Activated T-cell treated with anti-CD3 and anti-CD28 coated beads, Interleukin-2, amount 50 U/mL, for 72 hours (primary cell): ENCODE measurements around the gene CHMP1A. TPM values are rescaled to one million over a fixed set of nuclear protein-coding genes. Genes with fewer than 3 reads are reported as not detected.

Source experiments
- ATAC-seq, 2 donors: fragments of 150-1000 bp; cut with Tn5 transposase; replicated peaks in 1 of 2; 2 replicates each; pipeline ENCODE4 v1.10.0; 2021; ENCODE audit warnings: moderate library complexity in 2 of 2, mild to moderate bottlenecking in 1 of 2
- DNase-seq, 2 donors: peaks; one replicate each; pipeline ENCODE4 v3.0.0; 2021 to 2022; ENCODE audit warnings: mixed read lengths in 1 of 2
- H3K27ac Mint-ChIP-seq: one replicate; pipeline ENCODE4 v1.8.0; 2022; ENCODE audit warnings: mild to moderate bottlenecking, moderate library complexity, mixed read lengths
- H3K27me3 Mint-ChIP-seq: one replicate; pipeline ENCODE4 v1.8.0; 2022; ENCODE audit warnings: low read depth, mixed read lengths
- H3K36me3 Mint-ChIP-seq, 2 donors: one replicate each; pipeline ENCODE4 v1.8.0; 2022; ENCODE audit warnings: mixed read lengths in 2 of 2, mild to moderate bottlenecking in 1 of 2; ENCODE audit not compliant: insufficient read depth in 2 of 2
- H3K4me1 Mint-ChIP-seq: one replicate; pipeline ENCODE4 v1.8.0; 2022; ENCODE audit warnings: low read depth, mixed read lengths
- H3K4me3 Mint-ChIP-seq, 2 donors: one replicate each; pipeline ENCODE4 v1.8.0; 2022; ENCODE audit warnings: mild to moderate bottlenecking in 2 of 2, mixed read lengths in 2 of 2, moderate library complexity in 2 of 2
- H3K9me3 Mint-ChIP-seq, 2 donors: one replicate each; pipeline ENCODE4 v1.8.0; 2022; ENCODE audit warnings: mixed read lengths in 2 of 2
- total RNA-seq, 2 donors: library from RNA; stranded (reverse); gene quantifications; one replicate each; pipeline ENCODE4 v1.2.3, GENCODE V29; 2022

CHMP1A gene
- total RNA-seq, 2 donors from 2014 or later: 65.0 to 68.1 TPM

- Mint-ChIP-seq H3K4me3 (no peak overlapping the region), H3K4me1 (peaks cover 29% of the 10 kb centered on the region), H3K9me3 (no peaks in the 10 kb centered on the region), H3K27me3 (no peaks in the 10 kb centered on the region), H3K27ac (no peak overlapping the region), H3K36me3 (peaks cover 5 to 12% of the 10 kb centered on the region in 2 donors)
- no peak for ATAC-seq
- DNase-seq: no peak
These were observed 3.7 kb upstream of the CHMP1A start for GRCh38 chr16:89661215-89661614.

DNA sequence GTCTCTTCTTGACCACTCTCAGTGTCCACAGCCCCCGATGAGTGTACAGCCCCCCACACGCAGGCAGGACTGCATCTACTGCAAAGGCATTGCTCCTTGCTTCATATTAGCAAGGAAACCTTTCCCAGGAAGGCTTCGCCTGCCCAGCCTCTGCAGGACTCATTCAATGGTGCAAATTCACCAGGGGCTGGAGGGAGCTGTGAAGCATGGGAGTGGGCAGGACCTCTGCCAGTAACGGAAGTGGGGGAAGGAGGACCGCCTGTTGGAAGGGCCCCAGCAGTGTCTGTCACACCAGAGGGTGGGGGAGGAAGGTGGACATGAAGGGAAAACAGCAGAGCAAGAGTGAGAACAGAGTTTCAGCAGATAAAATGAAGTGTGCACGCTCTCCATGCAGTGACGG, 2.6 kb upstream of the CHMP1A start:
- H3K36me3 Mint-ChIP-seq: peaks cover 5 to 11% of the 10 kb centered on the region in 2 donors
- ATAC-seq (no peak), DNase-seq (no peak)
- no peaks in the 10 kb centered on the region for H3K27me3 Mint-ChIP-seq
- H3K4me1 Mint-ChIP-seq: peaks cover 35% of the 10 kb centered on the region
- H3K27ac Mint-ChIP-seq: no peak overlapping the region
- H3K9me3 Mint-ChIP-seq: no peaks in the 10 kb centered on the region
- H3K4me3 Mint-ChIP-seq: no peak overlapping the region

GRCh38 chr16:89658221-89658879, 842 bp upstream of the CHMP1A start:
- Mint-ChIP-seq H3K9me3 (no peaks in the 10 kb centered on the region), H3K4me1 (peaks cover 40% of the 10 kb centered on the region), H3K27ac (peak overlapping the region; percentile 24), H3K36me3 (peaks cover 3 to 12% of the 10 kb centered on the region in 2 donors), H3K27me3 (no peaks in the 10 kb centered on the region), H3K4me3 (peak overlapping the region; percentile 91 to 96)
- DNase-seq: peak; percentile 33 to 51
- ATAC-seq: peak in 1 of 2 donors; percentile 37

DNA sequence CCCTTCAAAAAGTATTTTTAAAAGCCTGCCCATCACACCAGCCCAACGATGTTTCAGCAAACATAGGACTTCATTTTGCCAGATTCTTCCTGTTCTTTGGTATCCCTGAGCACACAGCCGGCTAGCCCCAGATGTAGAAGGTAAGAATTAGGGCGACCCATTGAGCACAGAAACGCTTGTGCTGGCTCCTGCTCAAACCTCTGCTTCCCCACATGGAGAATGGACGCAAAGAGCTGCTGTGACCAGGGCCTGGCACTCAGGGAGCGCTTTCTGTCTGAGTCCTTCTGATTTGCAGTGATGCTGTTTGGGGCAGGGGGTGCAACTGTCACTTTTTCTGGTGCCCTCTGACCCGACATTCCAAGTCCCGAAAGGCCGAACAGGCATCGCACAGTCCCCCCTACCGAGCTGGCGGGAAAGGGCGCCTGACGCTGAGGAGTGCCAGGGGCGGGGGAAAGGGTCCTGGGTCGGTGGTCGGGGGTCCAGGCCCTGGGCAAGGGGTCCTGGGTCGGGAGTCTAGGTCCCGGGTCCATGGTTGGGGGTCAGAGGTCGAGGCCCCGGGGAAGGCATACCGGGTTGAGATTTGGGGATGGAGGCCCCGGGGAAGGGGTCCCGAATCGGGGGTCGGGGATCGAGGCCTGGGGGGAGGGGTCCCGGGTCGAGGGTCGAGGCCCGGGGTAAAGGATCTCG, 930 bp downstream of the CHMP1A start:
- no peak for ATAC-seq
- DNase-seq: no peak
- Mint-ChIP-seq H3K4me1 (peaks cover 40% of the 10 kb centered on the region), H3K9me3 (no peaks in the 10 kb centered on the region), H3K27ac (peak overlapping the region; percentile 80), H3K36me3 (peaks cover 3 to 9% of the 10 kb centered on the region in 2 donors), H3K4me3 (peak overlapping the region; percentile 91 to 96), H3K27me3 (no peaks in the 10 kb centered on the region)

DNA sequence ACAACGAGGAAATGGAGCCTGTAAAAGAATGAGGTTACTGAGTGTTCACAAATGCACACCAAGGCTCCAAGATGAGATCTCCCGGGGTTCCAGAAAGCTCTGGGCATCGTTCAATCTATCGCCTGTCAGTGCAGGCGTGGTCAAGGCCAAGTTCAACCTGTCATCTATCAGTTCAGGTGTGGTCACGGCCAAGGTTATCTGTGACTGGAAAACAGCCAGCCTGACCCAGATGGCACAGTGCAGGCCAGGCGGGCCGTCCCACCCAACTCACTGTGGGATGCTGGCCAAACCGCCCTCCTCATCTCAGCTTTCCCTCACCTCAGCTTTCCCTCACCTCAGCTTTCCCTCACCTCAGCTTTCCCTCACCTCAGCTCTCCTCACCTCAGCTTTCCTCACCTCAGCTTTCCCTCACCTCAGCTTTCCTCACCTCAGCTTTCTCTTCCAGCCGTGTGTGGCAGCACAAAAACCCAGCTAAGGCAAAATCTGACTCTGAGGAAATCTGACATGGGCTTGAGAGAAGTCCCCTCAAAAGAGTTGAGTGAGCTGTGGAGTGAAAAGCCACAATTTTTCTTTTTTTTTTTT, 2.4 kb downstream of the CHMP1A start:
- peak overlapping the region in 1 of 2 donors; percentile 96 for H3K4me3 Mint-ChIP-seq
- peaks cover 1 to 6% of the 10 kb centered on the region in 2 donors for H3K36me3 Mint-ChIP-seq
- no peak for ATAC-seq
- H3K27ac Mint-ChIP-seq: peak overlapping the region; percentile 5
- DNase-seq: no peak
- H3K9me3 Mint-ChIP-seq: no peaks in the 10 kb centered on the region
- peaks cover 31% of the 10 kb centered on the region for H3K4me1 Mint-ChIP-seq
- no peaks in the 10 kb centered on the region for H3K27me3 Mint-ChIP-seq

DNA sequence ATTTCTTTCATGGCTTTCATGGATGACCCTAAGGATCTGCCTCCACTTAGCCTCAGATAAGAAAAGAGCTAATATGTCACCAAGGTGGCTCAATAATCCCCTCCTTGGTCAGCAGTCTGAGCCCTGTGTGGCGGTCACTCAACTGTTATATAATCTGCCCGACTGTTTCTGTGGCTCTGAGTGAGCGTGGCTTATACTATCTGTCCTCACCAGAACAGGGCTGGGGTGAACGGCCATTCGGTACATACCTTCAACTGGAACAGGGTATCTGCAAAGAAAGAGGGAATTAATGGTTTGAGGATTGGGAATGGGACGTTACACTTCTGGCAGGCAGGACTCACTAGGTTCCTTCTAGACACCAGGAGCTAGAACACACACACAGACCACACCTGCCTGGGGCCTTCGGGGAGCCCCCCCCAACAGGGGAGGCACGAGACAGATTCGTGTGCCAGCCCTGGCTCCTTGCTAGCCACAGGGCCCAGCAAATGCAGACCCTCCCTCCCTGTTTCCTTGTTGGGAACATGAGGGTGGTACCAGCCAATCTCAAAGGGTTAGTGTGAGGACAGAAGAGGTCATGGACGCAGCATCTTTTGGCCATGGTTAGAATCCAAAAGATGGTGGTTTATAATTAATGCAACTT, 3.7 kb downstream of the CHMP1A start:
- ATAC-seq (no peak), DNase-seq (no peak)
- H3K4me1 Mint-ChIP-seq: peaks cover 27% of the 10 kb centered on the region
- H3K27ac Mint-ChIP-seq: peak overlapping the region; percentile 46
- H3K9me3 Mint-ChIP-seq: no peaks in the 10 kb centered on the region
- peak overlapping the region in 1 of 2 donors; percentile 34 for H3K4me3 Mint-ChIP-seq
- no peaks in the 10 kb centered on the region for H3K27me3 Mint-ChIP-seq
- peaks cover 4 to 8% of the 10 kb centered on the region in 2 donors for H3K36me3 Mint-ChIP-seq

DNA sequence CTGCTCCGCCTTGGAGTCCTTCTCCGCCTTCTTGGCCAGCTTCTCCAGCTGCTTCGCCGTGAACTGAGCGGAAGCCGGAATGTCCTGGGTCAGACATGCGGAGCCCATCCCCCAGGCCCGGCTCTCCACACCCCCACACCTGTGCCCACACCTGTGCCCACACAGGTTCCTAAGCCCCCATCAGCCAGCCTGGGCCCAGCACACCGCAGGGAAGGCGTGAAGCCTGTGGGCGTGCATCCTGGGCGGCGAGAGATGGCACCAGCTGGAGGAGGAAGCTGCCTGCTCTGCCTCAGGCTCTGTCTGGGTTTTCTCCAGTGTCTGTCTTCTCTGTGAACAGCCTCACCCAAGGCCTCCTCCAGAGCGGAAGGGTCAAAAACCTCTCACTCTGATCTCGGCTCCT, 5.9 kb downstream of the CHMP1A start:
- H3K27me3 Mint-ChIP-seq: no peaks in the 10 kb centered on the region
- peaks cover 5 to 12% of the 10 kb centered on the region in 2 donors for H3K36me3 Mint-ChIP-seq
- no peak for DNase-seq
- H3K4me3 Mint-ChIP-seq: no peak overlapping the region
- H3K9me3 Mint-ChIP-seq: no peaks in the 10 kb centered on the region
- peaks cover 15% of the 10 kb centered on the region for H3K4me1 Mint-ChIP-seq
- no peak for ATAC-seq
- no peak overlapping the region for H3K27ac Mint-ChIP-seq

- no peak for ATAC-seq
- peaks cover 5 to 18% of the 10 kb centered on the region in 2 donors for H3K36me3 Mint-ChIP-seq
These were observed 10.6 kb downstream of the CHMP1A start for GRCh38 chr16:89646906-89647305.

GRCh38 chr16:89646270-89646669, 11.2 kb downstream of the CHMP1A start:
- H3K4me1 Mint-ChIP-seq: no peaks in the 10 kb centered on the region
- ATAC-seq (no peak), DNase-seq (no peak)
- H3K4me3 Mint-ChIP-seq: no peak overlapping the region
- no peaks in the 10 kb centered on the region for H3K27me3 Mint-ChIP-seq
- H3K36me3 Mint-ChIP-seq: peaks cover 5 to 18% of the 10 kb centered on the region in 2 donors
- no peaks in the 10 kb centered on the region for H3K9me3 Mint-ChIP-seq
- no peak overlapping the region for H3K27ac Mint-ChIP-seq

More at GRCh38 chr16:89646906-89647305, 10.6 kb downstream of the CHMP1A start:
- no peaks in the 10 kb centered on the region for H3K9me3 Mint-ChIP-seq
- no peaks in the 10 kb centered on the region for H3K27me3 Mint-ChIP-seq
- H3K4me3 Mint-ChIP-seq: no peak overlapping the region
- DNase-seq: no peak
- H3K4me1 Mint-ChIP-seq: no peaks in the 10 kb centered on the region
- H3K27ac Mint-ChIP-seq: no peak overlapping the region

DNA sequence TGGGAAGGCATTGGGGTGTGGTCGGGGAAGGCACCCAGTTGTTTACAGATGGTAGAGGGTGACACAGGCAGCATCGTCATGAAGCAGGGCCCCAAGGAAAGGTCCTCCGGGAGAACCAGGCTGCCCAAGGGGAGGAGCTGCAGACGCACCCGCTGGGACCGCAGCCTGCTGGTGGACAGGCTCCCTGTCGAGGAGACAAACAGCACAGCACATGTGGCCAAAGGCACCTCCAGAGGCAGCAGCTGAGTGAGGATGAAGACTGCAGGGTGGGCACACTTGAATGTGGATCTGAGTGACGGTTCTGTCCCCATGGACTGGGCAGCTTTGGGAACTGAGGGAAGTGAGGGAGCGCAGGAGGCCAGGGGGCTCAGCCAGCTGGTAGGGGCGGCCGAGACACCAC, 12.4 kb downstream of the CHMP1A start:
- no peaks in the 10 kb centered on the region for H3K27me3 Mint-ChIP-seq
- ATAC-seq: no peak
- no peak overlapping the region for H3K4me3 Mint-ChIP-seq
- H3K36me3 Mint-ChIP-seq: peaks cover 5 to 16% of the 10 kb centered on the region in 2 donors
- H3K4me1 Mint-ChIP-seq: peaks cover 7% of the 10 kb centered on the region
- no peak overlapping the region for H3K27ac Mint-ChIP-seq
- H3K9me3 Mint-ChIP-seq: no peaks in the 10 kb centered on the region
- no peak for DNase-seq

DNA sequence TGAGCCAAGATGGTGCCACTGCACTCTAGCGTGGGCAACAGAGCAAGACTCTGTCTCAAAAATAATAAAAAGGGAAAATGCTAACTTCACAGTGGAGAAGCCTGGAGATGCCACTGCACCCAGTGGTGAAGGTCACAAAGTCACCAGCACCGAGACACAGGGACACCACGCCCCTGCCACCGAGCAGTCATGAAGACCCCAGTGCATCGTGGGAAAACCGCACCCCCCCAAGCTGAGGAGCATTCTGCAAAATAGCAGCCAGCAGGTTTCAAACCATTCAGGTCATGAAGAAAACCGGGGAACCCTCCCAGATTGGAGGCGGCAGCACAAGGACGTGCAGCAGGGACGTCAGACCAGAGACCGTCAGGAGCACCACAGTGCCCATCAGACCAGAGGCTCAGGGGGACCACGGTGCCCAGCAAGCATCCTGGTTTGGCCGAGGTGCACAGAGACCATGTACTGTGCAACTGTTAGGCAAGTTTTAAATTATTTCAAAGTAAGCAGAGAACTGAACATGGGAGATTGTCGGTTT, 13.7 kb downstream of the CHMP1A start:
- Mint-ChIP-seq H3K4me3 (no peak overlapping the region), H3K4me1 (peaks cover 7% of the 10 kb centered on the region), H3K9me3 (no peaks in the 10 kb centered on the region), H3K36me3 (peaks cover 3 to 13% of the 10 kb centered on the region in 2 donors), H3K27me3 (no peaks in the 10 kb centered on the region), H3K27ac (no peak overlapping the region)
- DNase-seq: no peak
- ATAC-seq: no peak

DNA sequence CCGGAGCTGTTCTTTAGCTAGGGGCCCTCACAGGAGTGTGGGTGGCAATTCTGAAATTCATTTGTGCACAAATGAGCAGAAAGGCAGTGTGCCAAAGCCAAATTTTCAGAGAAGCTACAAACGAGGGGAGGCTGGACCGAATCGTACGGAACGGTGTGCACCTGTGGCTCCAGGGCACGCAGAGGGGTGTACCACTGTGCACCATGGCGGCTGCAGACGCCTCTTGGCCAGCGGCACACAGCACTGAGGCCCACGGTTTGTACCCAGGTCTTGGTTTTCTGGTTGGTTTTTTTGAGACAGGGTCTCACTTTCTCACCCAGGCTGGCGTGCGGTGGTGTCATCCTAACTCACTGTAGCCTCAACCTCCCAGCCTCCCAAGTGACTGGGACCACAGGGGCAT, 14.9 kb downstream of the CHMP1A start:
- Mint-ChIP-seq H3K27me3 (no peaks in the 10 kb centered on the region), H3K4me3 (no peak overlapping the region), H3K36me3 (peaks cover 3 to 10% of the 10 kb centered on the region in 2 donors), H3K27ac (no peak overlapping the region), H3K9me3 (no peaks in the 10 kb centered on the region), H3K4me1 (peaks cover 7% of the 10 kb centered on the region)
- ATAC-seq (no peak), DNase-seq (no peak)
